Sigmoid colon (tissue), 7 donors: ENCODE measurements around the gene GART. TPM values are rescaled to one million over a fixed set of nuclear protein-coding genes. Genes with fewer than 3 reads are reported as not detected.

Experiments
- DNase-seq: peaks from one replicate; pipeline ENCODE4 v3.0.0-alpha.2; 2019
- H3K27ac ChIP-seq, 4 donors: fragments of 200-600 bp; sonication (generic); one replicate each; pipeline ENCODE4 v1.5.1; 2016 to 2019; ENCODE audit warnings: mild to moderate bottlenecking in 1 of 4
- H3K27me3 ChIP-seq, 3 donors: fragments of 200-600 bp; sonication (generic); one replicate each; pipeline ENCODE4 v1.5.1; 2019; ENCODE audit warnings: mild to moderate bottlenecking in 1 of 3
- H3K36me3 ChIP-seq, 4 donors: fragments of 200-600 bp; sonication (generic); one replicate each; pipeline ENCODE4 v1.5.1; 2016 to 2019
- H3K4me1 ChIP-seq, 4 donors: fragments of 200-600 bp; sonication (generic); one replicate each; pipeline ENCODE4 v1.5.1; 2017 to 2019
- H3K4me3 ChIP-seq, 4 donors: fragments of 200-600 bp; sonication (generic); one replicate each; pipeline ENCODE4 v1.5.1; 2017 to 2019; ENCODE audit warnings: mild to moderate bottlenecking in 2 of 4, moderate library complexity in 1 of 4
- H3K9me3 ChIP-seq, 4 donors: fragments of 200-600 bp in 3 of 4; sonication (generic) in 3 of 4; one replicate each; pipeline versions ENCODE4 v1.5.1 to v1.6.1; 2013 to 2019
- EP300 ChIP-seq, 4 donors: sonication (generic); formaldehyde crosslinking; IDR thresholded peaks; one replicate each; pipeline ENCODE4 v1.6.1; 2017; ENCODE audit warnings: antibody characterized with exemption in 4 of 4
- POLR2A ChIP-seq, 2 donors: fragments of 450-650 bp; IDR thresholded peaks; one replicate each; pipeline ENCODE4 v1.6.1; 2016; ENCODE audit warnings: antibody characterized with exemption in 2 of 2, mild to moderate bottlenecking in 2 of 2, moderate library complexity in 2 of 2
- POLR2AphosphoS5 ChIP-seq, 4 donors: sonication (generic); formaldehyde crosslinking; IDR thresholded peaks; one replicate each; pipeline ENCODE4 v1.6.1; 2017; ENCODE audit warnings: antibody characterized with exemption in 4 of 4
- WGBS, 2 donors: extraction: QIAGEN DNeasy Blood & Tissue Kit; methylation state at CpG; one replicate each; pipeline ENCODE4 v1.1.7; 2013; 5-methylcytosine and 5-hydroxymethylcytosine counted together
- intact Hi-C: fragments of 100-400 bp; cut with DNase I; formaldehyde crosslinking; loops from one replicate; pipeline ENCODE4 v1.15.1; 2023
- polyA plus RNA-seq, 3 donors: library from polyadenylated mRNA; stranded (reverse); fragments of 200-250 nt; gene quantifications; one replicate each; pipeline ENCODE4 v1.2.3, GENCODE V29; 2013
- total RNA-seq, 4 donors: library from RNA; depleted of rRNA; stranded (reverse); fragments of >200 nt; gene quantifications; one replicate each; pipeline ENCODE4 v1.1.0, GENCODE V29; 2016
- TF ChIP-seq, protein P1 (sequence below), 4 experiments: fragments of 450-650 bp in 3 of 4; fragments of 200-600 bp in 1 of 4; IDR thresholded peaks; one replicate each; pipeline ENCODE4 v1.5.1; 2016 to 2019; ENCODE audit warnings: antibody characterized with exemption in 4 of 4, mild to moderate bottlenecking in 3 of 4, moderate library complexity in 2 of 4
- donor health status: healthy with polysubstance abuse.
- donor health status: Bipolar disorder and iron deficiency.
- donor health status: healthy.

Gene GART
- total and polyA plus RNA-seq, 7 donors: 10.8 to 78.5 (median 53.2) TPM

DNA sequence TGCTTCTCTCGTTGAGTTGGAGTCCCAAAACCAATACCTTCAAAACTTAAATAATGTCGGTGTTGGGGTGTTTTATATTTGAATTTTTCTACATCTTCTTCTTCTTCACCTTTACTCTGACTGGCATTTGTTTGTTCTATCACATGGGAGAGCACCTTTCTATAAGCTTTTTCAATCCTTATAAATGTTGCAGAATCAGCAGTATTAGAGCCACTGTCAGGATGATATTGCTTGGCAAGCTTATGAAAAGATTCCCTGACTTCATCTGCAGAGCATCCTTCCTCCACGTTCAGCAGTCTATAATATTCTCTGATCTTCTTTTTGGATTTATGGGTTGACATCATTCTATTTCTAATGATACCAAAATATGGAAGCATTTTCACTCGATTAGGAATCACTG is 53.0 kb downstream of the GART start:
- intact Hi-C loops: no loop called here
- no peak for DNase-seq
- Histone ChIP-seq H3K9me3 (no peaks in the 10 kb centered on the region), H3K27ac (no peak overlapping the region), H3K4me1 (peaks cover 0 to 8% (median 3%) of the 10 kb centered on the region in 4 donors), H3K4me3 (no peak overlapping the region), H3K36me3 (no peaks in the 10 kb centered on the region), H3K27me3 (no peaks in the 10 kb centered on the region)
- TF ChIP-seq, protein P1, sequence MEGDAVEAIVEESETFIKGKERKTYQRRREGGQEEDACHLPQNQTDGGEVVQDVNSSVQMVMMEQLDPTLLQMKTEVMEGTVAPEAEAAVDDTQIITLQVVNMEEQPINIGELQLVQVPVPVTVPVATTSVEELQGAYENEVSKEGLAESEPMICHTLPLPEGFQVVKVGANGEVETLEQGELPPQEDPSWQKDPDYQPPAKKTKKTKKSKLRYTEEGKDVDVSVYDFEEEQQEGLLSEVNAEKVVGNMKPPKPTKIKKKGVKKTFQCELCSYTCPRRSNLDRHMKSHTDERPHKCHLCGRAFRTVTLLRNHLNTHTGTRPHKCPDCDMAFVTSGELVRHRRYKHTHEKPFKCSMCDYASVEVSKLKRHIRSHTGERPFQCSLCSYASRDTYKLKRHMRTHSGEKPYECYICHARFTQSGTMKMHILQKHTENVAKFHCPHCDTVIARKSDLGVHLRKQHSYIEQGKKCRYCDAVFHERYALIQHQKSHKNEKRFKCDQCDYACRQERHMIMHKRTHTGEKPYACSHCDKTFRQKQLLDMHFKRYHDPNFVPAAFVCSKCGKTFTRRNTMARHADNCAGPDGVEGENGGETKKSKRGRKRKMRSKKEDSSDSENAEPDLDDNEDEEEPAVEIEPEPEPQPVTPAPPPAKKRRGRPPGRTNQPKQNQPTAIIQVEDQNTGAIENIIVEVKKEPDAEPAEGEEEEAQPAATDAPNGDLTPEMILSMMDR (IDR thresholded peaks at IDR 0.05): no peak
- TF ChIP-seq POLR2A (IDR thresholded peaks at IDR 0.05) (no peak), POLR2AphosphoS5 (IDR thresholded peaks at IDR 0.05) (no peak), EP300 (IDR thresholded peaks at IDR 0.05) (no peak)
- 91 to 92% methylated on average over 4 of the region's 4 CpGs for WGBS, 2 donors

DNA sequence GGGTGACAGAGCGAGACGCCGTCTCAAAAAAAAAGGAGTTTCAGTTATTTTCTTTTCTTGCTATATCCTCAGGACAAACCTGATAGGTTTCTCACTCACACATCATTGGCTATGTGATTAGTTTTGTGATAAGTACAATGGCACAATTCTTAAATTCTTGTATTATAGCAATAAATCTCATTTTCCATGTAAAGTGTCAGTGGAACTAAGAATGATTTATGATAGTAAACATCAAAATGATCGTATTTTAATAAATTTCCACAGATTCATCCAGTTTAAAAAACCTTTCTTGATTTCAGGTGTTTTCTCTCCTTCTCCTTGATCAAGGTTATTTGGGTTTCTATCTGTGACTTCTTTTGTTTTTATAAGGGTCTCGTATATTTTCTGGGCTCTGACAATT is 53.9 kb downstream of the GART start:
- no peak for TF ChIP-seq EP300 (IDR thresholded peaks at IDR 0.05)
- TF ChIP-seq, protein P1 (IDR thresholded peaks at IDR 0.05): no peak
- TF ChIP-seq POLR2A (IDR thresholded peaks at IDR 0.05): no peak
- TF ChIP-seq POLR2AphosphoS5 (IDR thresholded peaks at IDR 0.05): no peak
- Histone ChIP-seq H3K27ac (no peak overlapping the region), H3K4me3 (no peak overlapping the region), H3K36me3 (no peaks in the 10 kb centered on the region), H3K9me3 (no peaks in the 10 kb centered on the region), H3K27me3 (no peaks in the 10 kb centered on the region), H3K4me1 (peaks cover 0 to 8% (median 3%) of the 10 kb centered on the region in 4 donors)
- WGBS, 2 donors: 94 to 97% methylated on average over 5 of the region's 5 CpGs
- no peak for DNase-seq
- intact Hi-C loops: no loop called here

DNA sequence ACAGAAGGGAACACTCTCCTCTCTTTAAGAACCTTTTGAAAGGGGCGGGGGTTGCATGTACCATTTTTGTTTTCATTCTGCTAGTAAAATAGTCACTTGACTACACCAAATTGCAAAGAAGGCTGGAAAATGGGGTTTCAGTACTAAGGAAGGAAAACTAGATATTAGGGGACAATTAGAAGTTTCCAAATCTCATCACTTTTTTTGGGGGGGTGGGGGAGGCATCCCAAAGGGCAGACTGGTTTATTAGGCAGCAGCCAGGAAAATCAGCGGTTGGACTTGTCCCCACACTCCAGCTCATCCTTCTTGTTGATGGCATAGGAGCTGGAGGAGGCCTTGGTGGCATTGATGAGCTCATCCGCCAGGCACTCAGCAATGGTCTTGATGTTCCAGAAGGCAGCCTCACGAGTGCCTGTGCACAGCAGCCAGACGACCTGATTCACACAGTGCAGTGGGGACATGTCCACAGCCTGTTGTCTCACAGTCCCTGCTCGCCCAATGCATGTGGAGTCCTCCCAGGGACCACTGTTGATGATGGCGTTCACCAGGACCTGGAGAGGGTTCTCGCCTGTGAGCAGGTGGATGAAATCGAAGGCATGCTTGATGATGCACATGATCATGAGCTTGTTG is 60.5 kb downstream of the GART start:
- no peak overlapping the region for H3K27ac ChIP-seq
- 91 to 93% methylated on average over 9 of the region's 9 CpGs for WGBS, 2 donors
- intact Hi-C loops: loop anchor here (2.0 kb wide), 1 partner anchor 59 kb away; no protein-coding TSS in a partner anchor

DNA sequence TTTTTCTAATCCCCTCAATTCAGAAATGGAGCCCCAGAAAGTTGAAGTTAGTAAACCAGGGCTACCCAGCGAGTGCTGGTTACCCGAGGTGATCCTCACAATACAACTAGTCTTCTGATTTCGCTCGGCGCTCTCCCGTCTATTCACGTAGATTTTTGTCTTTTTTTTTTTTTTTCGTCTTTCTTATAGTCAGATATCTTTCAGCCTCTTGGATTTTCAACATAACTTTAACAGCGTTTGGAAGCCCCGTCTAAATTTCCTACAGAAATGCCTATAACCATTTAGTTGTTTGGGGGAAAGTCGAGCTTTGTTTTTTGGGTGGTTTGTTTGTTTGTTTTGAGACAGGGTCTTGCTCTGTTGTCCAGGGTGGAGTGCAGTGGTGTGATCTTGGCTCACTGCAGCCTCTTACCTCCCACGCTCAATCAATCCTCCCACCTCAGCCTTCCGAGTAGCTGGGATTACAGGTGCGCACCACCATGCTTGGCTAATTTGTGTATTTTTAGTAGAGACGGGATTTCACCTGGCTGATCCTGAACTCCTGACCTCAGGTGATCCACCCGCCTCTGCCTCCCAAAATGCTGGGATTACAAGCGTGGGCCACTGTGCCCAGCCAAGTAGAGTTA is 61.3 kb downstream of the GART start:
- Histone ChIP-seq H3K27ac (peak overlapping the region; percentile 96 to 100 (median 99)), H3K27me3 (no peaks in the 10 kb centered on the region), H3K9me3 (no peaks in the 10 kb centered on the region), H3K4me1 (peaks cover 3 to 21% (median 17%) of the 10 kb centered on the region in 4 donors), H3K4me3 (peak overlapping the region; percentile 55 to 99 (median 96)), H3K36me3 (no peaks in the 10 kb centered on the region)
- 12 to 32% methylated on average over 17 of the region's 17 CpGs for WGBS, 2 donors
- intact Hi-C loops: loop anchor here (2.0 kb wide), 1 partner anchor 60 kb away; no protein-coding TSS in a partner anchor
- no peak for TF ChIP-seq EP300 (IDR thresholded peaks at IDR 0.05)
- TF ChIP-seq POLR2AphosphoS5 (IDR thresholded peaks at IDR 0.05): no peak
- TF ChIP-seq, protein P1 (IDR thresholded peaks at IDR 0.05): no peak
- TF ChIP-seq POLR2A (IDR thresholded peaks at IDR 0.05): no peak
- no peak for DNase-seq

More for the DNA sequence above, 60.5 kb downstream of the GART start:
- Histone ChIP-seq H3K9me3 (no peaks in the 10 kb centered on the region), H3K27me3 (no peaks in the 10 kb centered on the region), H3K4me3 (no peak overlapping the region), H3K4me1 (peaks cover 3 to 21% (median 17%) of the 10 kb centered on the region in 4 donors), H3K36me3 (no peaks in the 10 kb centered on the region)
- DNase-seq: no peak
- TF ChIP-seq POLR2A (IDR thresholded peaks at IDR 0.05): no peak
- TF ChIP-seq, protein P1 (IDR thresholded peaks at IDR 0.05): no peak
- TF ChIP-seq EP300 (IDR thresholded peaks at IDR 0.05): no peak
- TF ChIP-seq POLR2AphosphoS5 (IDR thresholded peaks at IDR 0.05): no peak
